ENCODE results near the gene TGIF1.

The TGIF1 gene

DNA sequence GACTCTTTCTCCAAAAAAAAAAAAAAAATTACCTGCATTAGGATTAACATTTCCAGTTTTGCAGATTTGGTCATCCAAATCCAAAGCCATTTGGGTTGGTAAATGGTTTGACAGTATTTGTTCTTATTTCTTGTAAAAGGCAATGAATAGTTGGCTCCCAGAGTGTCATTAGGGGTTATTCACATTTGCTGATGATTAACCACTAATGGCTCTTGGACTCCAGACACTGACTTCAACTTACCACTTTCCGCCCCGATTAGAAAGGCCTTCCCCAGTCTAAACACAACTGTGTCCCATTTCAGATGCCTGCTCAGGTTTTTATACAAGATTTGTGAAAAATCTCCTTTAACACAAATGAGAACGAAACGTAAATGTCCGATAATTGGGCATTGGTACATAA is 9.6 kb upstream of the TGIF1 start:
- Histone ChIP-seq H3K79me2 (ENCODE audit: insufficient read depth, low read length) (no peaks in the 10 kb centered on the region), H3K9ac (ENCODE audit: low read length) (no peak overlapping the region), H2AFZ (ENCODE audit: low read length) (no peak overlapping the region), H3K4me2 (ENCODE audit: low read length) (no peak overlapping the region), H3K4me1 (ENCODE audit: insufficient read depth, low read length, severe bottlenecking) (no peaks in the 10 kb centered on the region), H3K9me2 (ENCODE audit: low read depth, low read length) (no peaks in the 10 kb centered on the region), H3K9me3 (ENCODE audit: low read length) (no peaks in the 10 kb centered on the region), H3K27ac (ENCODE audit: low read depth, low read length, poor library complexity, severe bottlenecking) (no peak overlapping the region), H3F3A (ENCODE audit: insufficient read depth, low read length) (no peaks in the 10 kb centered on the region), H3K4me3 (ENCODE audit: low read depth, low read length, poor library complexity, severe bottlenecking) (no peak overlapping the region), H4K20me1 (ENCODE audit: insufficient read depth, low read length) (no peaks in the 10 kb centered on the region), H3K36me3 (ENCODE audit: insufficient read depth, low read length) (no peaks in the 10 kb centered on the region), H3K27me3 (ENCODE audit: insufficient read depth, low read length) (no peaks in the 10 kb centered on the region)
- TF ChIP-seq EZH2 (IDR thresholded peaks at IDR 0.05; ENCODE audit: borderline replicate concordance, low read length), result no peak
- no peak for TF ChIP-seq CTCF (IDR thresholded peaks at IDR 0.05; ENCODE audit: low read length)

DNA sequence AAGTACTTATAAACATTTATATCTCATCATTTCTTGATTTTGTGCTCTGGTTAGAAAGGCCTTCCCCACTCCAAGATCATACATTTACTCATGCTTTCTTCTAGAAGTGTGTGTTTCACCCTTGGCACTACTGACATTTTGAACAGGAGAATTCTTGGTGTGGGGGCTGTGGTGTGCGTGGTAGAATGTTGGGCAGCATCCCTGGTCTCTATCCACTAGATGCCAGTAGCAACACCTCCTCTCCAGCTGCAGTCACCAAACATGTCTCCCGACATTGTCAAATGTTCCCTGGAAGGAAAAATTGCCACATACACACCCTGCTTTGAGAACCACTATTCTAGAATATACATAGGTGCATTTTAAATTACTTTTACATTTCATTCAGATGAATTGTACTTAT is 8.7 kb upstream of the TGIF1 start:
- Histone ChIP-seq H3K9me3 (ENCODE audit: low read length) (no peaks in the 10 kb centered on the region), H3K9ac (ENCODE audit: low read length) (no peak overlapping the region), H4K20me1 (ENCODE audit: insufficient read depth, low read length) (no peaks in the 10 kb centered on the region), H2AFZ (ENCODE audit: low read length) (no peak overlapping the region), H3K27ac (ENCODE audit: low read depth, low read length, poor library complexity, severe bottlenecking) (no peak overlapping the region), H3K79me2 (ENCODE audit: insufficient read depth, low read length) (no peaks in the 10 kb centered on the region), H3K4me1 (ENCODE audit: insufficient read depth, low read length, severe bottlenecking) (no peaks in the 10 kb centered on the region), H3K36me3 (ENCODE audit: insufficient read depth, low read length) (no peaks in the 10 kb centered on the region), H3K9me2 (ENCODE audit: low read depth, low read length) (no peaks in the 10 kb centered on the region), H3F3A (ENCODE audit: insufficient read depth, low read length) (no peaks in the 10 kb centered on the region), H3K4me2 (ENCODE audit: low read length) (no peak overlapping the region), H3K4me3 (ENCODE audit: low read depth, low read length, poor library complexity, severe bottlenecking) (no peak overlapping the region), H3K27me3 (ENCODE audit: insufficient read depth, low read length) (no peaks in the 10 kb centered on the region)
- TF ChIP-seq EZH2 (IDR thresholded peaks at IDR 0.05; ENCODE audit: borderline replicate concordance, low read length) (no peak), CTCF (IDR thresholded peaks at IDR 0.05; ENCODE audit: low read length) (no peak)

DNA sequence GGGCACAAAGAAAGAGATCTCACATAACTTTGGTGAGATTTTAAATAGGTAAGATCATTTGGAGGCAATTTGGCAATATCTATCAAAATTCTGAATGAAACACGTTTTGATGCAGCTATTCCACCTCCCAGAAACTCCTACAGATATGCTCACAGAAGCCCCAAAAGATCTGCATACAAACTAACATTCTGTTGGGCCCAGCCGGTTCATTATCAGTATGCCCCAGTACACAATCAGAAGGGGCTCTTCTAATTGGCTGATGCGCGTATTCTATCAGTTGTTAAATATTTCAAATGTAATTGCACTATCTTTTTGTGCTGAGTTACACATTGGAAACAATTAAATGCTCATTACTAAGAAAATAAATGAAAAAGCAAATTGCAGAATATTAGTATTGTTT is 7.1 kb upstream of the TGIF1 start:
- Histone ChIP-seq H3K4me1 (ENCODE audit: insufficient read depth, low read length, severe bottlenecking) (peaks cover 9% of the 10 kb centered on the region), H3K27ac (ENCODE audit: low read depth, low read length, poor library complexity, severe bottlenecking) (no peak overlapping the region), H3K27me3 (ENCODE audit: insufficient read depth, low read length) (no peaks in the 10 kb centered on the region), H3K4me2 (ENCODE audit: low read length) (no peak overlapping the region), H2AFZ (ENCODE audit: low read length) (no peak overlapping the region), H4K20me1 (ENCODE audit: insufficient read depth, low read length) (no peaks in the 10 kb centered on the region), H3K4me3 (ENCODE audit: low read depth, low read length, poor library complexity, severe bottlenecking) (no peak overlapping the region), H3K9me3 (ENCODE audit: low read length) (no peaks in the 10 kb centered on the region), H3K9ac (ENCODE audit: low read length) (no peak overlapping the region), H3K36me3 (ENCODE audit: insufficient read depth, low read length) (no peaks in the 10 kb centered on the region), H3K9me2 (ENCODE audit: low read depth, low read length) (no peaks in the 10 kb centered on the region), H3K79me2 (ENCODE audit: insufficient read depth, low read length) (no peaks in the 10 kb centered on the region), H3F3A (ENCODE audit: insufficient read depth, low read length) (no peaks in the 10 kb centered on the region)
- TF ChIP-seq CTCF (IDR thresholded peaks at IDR 0.05; ENCODE audit: low read length) (no peak), EZH2 (IDR thresholded peaks at IDR 0.05; ENCODE audit: borderline replicate concordance, low read length) (no peak)

All from OCI-LY1 (cell line).